Progenitor cell of endocrine pancreas (in vitro differentiated cells): ENCODE results near the gene MFSD2B. TPM values are rescaled to one million over a fixed set of nuclear protein-coding genes. Genes with fewer than 3 reads are reported as not detected.
A peak's percentile ranks its signal among the peaks of the same experiment; 100 is the strongest.

Experiments used
- DNase-seq: peaks from one replicate; pipeline ENCODE4 v3.0.0; 2021; ENCODE audit warnings: low spot score; ENCODE audit not compliant: unreplicated experiment
- H3K27ac Mint-ChIP-seq: 2 replicates; pipeline ENCODE4 v1.8.0; 2021; ENCODE audit warnings: mild to moderate bottlenecking, moderate library complexity, mixed read lengths
- H3K27me3 Mint-ChIP-seq: 2 replicates; pipeline ENCODE4 v1.8.0; 2021; ENCODE audit warnings: mixed read lengths
- H3K36me3 Mint-ChIP-seq: 2 replicates; pipeline ENCODE4 v1.8.0; 2022; ENCODE audit warnings: mixed read lengths; ENCODE audit not compliant: insufficient read depth
- H3K4me1 Mint-ChIP-seq: 2 replicates; pipeline ENCODE4 v1.8.0; 2021; ENCODE audit warnings: low read depth, mixed read lengths
- H3K4me3 Mint-ChIP-seq: 2 replicates; pipeline ENCODE4 v1.8.0; 2021; ENCODE audit warnings: low read depth, mild to moderate bottlenecking, moderate library complexity, mixed read lengths
- H3K9me3 Mint-ChIP-seq: 2 replicates; pipeline ENCODE4 v1.8.0; 2021; ENCODE audit warnings: low read depth, mixed read lengths
- CTCF ChIP-seq: fragments of 200-600 bp; sonication (generic); IDR thresholded peaks from one replicate; pipeline ENCODE4 v1.5.0; 2021; ENCODE audit warnings: antibody characterized with exemption, mild to moderate bottlenecking; ENCODE audit not compliant: unreplicated experiment
- long read RNA-seq: library from polyadenylated mRNA; unstranded; transcript quantifications from one replicate; pipeline ENCODE4 v2.0.0, GENCODE V29; 2020
- total RNA-seq: library from RNA; stranded (reverse); gene quantifications from 2 replicates; pipeline ENCODE4 v1.2.1, GENCODE V29; 2021

The MFSD2B gene
- 0.40 and 1.2 TPM in 2 replicates for total RNA-seq
- long read RNA-seq, partial matches to known transcripts = 0 of 2 reads
- long read RNA-seq, other reads (novel, unspliced or antisense) = 2 of 2 reads

GRCh38 chr2:24009680-24010476 lies at the start of gene MFSD2B:
TSS of gene MFSD2B (plus strand) at chr2:24010085. CDS start at chr2:24010097, 12 bp downstream.
- no peaks in the 10 kb centered on the region for H3K36me3 Mint-ChIP-seq
- H3K4me1 Mint-ChIP-seq = peaks cover 6% of the 10 kb centered on the region

DNA sequence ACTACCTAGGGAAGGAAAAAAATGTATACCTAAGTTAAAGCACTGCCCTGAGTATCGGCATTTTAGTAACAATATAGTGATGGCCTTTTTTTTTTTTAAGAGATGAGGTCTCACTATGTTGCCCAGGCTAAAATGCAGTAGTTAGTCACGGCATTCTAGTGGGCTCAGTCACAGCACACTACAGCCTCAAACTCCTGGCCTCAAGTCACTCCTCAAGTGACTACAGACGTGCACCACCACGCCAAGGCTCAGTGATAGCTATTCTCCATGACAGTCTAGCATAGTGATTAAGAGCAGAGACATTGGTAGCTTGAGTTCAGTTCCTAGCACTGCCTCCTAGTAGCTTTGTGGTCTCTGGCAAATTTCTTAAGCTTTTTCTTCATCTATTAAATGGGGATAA lies 42.0 kb upstream of the MFSD2B start:
- no peaks in the 10 kb centered on the region for H3K4me1 Mint-ChIP-seq
- H3K27ac Mint-ChIP-seq = no peak overlapping the region

More at GRCh38 chr2:24009680-24010476, at the start of gene MFSD2B:
- H3K27me3 Mint-ChIP-seq = peaks cover 36% of the 10 kb centered on the region
- H3K9me3 Mint-ChIP-seq = no peaks in the 10 kb centered on the region
- H3K27ac Mint-ChIP-seq = no peak within 1 kb of the TSS
- peak within 1 kb of the TSS; percentile 59 for H3K4me3 Mint-ChIP-seq
- no peak for DNase-seq
- TF ChIP-seq CTCF = peak; percentile 12

GRCh38 chr2:23976883-23977282 lies 33.0 kb upstream of the MFSD2B start:
- Mint-ChIP-seq H3K9me3 (no peaks in the 10 kb centered on the region), H3K36me3 (peaks cover 22% of the 10 kb centered on the region), H3K4me3 (no peak overlapping the region), H3K27me3 (no peaks in the 10 kb centered on the region), H3K27ac (no peak overlapping the region), H3K4me1 (no peaks in the 10 kb centered on the region)
- no peak for TF ChIP-seq CTCF
- no peak for DNase-seq

More for the DNA sequence above, 42.0 kb upstream of the MFSD2B start:
- H3K36me3 Mint-ChIP-seq = peaks cover 14% of the 10 kb centered on the region
- no peak for TF ChIP-seq CTCF
- no peak for DNase-seq
- no peak overlapping the region for H3K4me3 Mint-ChIP-seq
- H3K9me3 Mint-ChIP-seq = peaks cover 3% of the 10 kb centered on the region
- no peaks in the 10 kb centered on the region for H3K27me3 Mint-ChIP-seq

DNA sequence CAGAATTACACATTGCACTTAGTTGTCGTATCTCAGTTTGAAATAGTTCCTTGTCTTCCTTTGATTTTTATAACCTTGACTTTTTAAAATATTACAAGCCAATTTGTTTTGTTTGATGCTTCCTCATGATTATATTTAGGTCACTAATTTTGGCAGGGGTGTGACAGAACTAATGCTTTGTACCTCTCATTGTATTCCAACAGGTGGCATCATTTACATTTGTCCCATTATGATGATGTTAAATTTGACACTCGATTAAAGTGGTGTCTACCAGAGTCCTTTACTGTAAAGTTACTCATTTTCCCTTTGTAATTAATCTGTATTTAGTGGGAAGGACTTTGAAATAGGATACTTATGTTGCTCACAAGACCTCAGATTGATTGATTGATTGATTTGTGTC lies 21.5 kb upstream of the MFSD2B start:
- H3K27me3 Mint-ChIP-seq = no peaks in the 10 kb centered on the region
- H3K9me3 Mint-ChIP-seq = no peaks in the 10 kb centered on the region
- DNase-seq = no peak
- no peak overlapping the region for H3K27ac Mint-ChIP-seq
- TF ChIP-seq CTCF = no peak
- no peak overlapping the region for H3K4me3 Mint-ChIP-seq
- H3K36me3 Mint-ChIP-seq = peaks cover 8% of the 10 kb centered on the region
- no peaks in the 10 kb centered on the region for H3K4me1 Mint-ChIP-seq

- Mint-ChIP-seq H3K4me3 (no peak overlapping the region), H3K4me1 (no peaks in the 10 kb centered on the region), H3K9me3 (no peaks in the 10 kb centered on the region), H3K27me3 (no peaks in the 10 kb centered on the region), H3K27ac (no peak overlapping the region), H3K36me3 (peaks cover 9% of the 10 kb centered on the region)
- no peak for DNase-seq
- TF ChIP-seq CTCF = no peak
Observed at GRCh38 chr2:23992931-23993330, 17.0 kb upstream of the MFSD2B start.
